ENCODE measurements around the gene MYRIP.

MYRIP gene

DNA sequence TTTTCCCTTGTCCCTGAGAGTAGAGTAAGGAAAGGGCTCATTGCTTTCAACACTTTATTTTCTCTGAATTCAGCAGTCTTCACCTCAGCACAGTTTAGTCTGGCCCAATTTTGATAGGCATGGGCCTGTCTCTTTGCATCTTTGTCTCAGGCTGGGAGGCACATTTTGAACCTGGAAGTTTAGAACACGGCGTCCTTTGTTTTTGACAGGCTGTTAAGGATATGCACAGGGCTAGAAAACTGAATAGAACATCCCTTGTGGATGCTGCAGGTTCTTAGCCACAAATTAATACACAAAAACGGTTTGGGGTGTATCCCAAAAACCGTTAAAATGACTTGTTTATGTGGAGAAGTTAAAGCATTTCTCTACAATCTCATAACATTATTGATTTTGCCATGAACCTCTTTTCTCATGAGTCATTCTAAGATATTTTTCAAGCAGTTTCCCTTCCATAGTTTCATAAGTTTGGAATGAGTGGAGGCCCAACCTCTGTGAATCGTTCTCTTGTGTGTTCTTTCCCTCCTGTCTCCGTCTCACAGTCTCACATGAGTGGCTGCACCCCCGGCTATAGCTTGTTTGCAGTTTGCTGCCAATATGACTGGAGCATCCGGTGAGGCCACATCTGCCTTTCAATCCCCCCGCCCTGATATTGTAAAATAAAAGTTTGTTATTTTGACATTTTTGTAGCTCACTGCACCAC lies 307.2 kb downstream of the MYRIP start:
- no peak overlapping the region for H3K4me3 ChIP-seq (ENCODE audit: low read depth, low read length)
- peak overlapping the region; percentile 15 for H3K27ac ChIP-seq
- no peaks in the 10 kb centered on the region for H3K36me3 ChIP-seq (replicated peaks)
- DNase-seq = peak; percentile 66
- TF ChIP-seq, protein P1, sequence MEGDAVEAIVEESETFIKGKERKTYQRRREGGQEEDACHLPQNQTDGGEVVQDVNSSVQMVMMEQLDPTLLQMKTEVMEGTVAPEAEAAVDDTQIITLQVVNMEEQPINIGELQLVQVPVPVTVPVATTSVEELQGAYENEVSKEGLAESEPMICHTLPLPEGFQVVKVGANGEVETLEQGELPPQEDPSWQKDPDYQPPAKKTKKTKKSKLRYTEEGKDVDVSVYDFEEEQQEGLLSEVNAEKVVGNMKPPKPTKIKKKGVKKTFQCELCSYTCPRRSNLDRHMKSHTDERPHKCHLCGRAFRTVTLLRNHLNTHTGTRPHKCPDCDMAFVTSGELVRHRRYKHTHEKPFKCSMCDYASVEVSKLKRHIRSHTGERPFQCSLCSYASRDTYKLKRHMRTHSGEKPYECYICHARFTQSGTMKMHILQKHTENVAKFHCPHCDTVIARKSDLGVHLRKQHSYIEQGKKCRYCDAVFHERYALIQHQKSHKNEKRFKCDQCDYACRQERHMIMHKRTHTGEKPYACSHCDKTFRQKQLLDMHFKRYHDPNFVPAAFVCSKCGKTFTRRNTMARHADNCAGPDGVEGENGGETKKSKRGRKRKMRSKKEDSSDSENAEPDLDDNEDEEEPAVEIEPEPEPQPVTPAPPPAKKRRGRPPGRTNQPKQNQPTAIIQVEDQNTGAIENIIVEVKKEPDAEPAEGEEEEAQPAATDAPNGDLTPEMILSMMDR (IDR thresholded peaks at IDR 0.05; ENCODE audit: low read depth, low read length, missing control alignments) = no peak
- H3K27me3 ChIP-seq (replicated peaks) = no peaks in the 10 kb centered on the region
- in situ Hi-C loops (cut with HindIII; ENCODE audit: low pct_ligation_motif_present, low sequenced_read_pairs) = no loop called here

DNA sequence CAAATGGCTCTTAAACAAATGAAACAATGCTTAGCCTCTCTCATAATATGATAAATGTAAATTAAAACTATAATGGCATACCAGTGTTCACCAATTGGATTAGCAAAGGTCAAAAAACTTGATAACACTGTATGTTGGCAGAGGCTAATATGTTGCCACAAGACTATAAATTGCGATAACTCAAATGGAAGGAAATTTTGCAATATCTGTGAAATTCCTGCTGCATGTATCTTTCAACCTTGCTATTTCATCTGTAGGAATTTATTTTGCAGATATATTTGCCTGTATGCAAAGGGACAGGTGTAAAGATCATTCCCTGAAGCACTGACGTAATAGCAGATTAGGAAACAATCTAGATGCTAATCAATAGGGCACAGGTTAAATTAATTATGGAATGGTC lies 308.7 kb downstream of the MYRIP start:
- in situ Hi-C loops (cut with HindIII; ENCODE audit: low pct_ligation_motif_present, low sequenced_read_pairs) = no loop called here
- DNase-seq = no peak
- TF ChIP-seq, protein P1 (IDR thresholded peaks at IDR 0.05; ENCODE audit: low read depth, low read length, missing control alignments) = no peak
- no peaks in the 10 kb centered on the region for H3K36me3 ChIP-seq (replicated peaks)
- no peak overlapping the region for H3K4me3 ChIP-seq (ENCODE audit: low read depth, low read length)
- no peak overlapping the region for H3K27ac ChIP-seq
- no peaks in the 10 kb centered on the region for H3K27me3 ChIP-seq (replicated peaks)

DNA sequence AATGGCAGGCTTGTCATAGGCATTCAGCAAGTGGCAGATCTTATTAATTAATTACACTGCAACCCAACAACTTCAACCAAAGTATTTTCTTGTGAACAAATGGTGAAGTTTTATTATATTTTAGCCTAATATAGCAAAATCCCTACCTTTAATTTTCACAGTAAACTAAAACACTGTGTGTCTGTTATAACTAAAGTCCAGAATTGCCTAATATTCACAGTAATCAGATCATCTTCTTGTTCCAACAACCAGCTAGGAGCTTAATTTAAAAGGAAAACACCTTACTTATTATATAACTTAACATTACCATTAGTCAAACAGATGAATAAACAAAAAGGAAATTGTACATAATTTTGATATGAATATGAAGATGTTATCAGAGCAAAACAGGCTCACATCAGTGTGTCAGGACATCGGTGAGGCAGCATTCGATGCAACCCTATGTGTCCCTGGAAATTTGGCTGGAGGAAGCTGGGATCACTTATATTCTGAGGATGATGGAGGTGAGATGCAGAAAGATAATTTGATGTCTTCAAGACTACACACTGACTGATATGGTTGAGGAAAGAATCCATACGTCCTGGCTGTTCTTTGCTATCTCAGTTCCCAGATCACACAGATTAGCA lies 310.8 kb downstream of the MYRIP start:
- Histone ChIP-seq H3K27me3 (replicated peaks) (no peaks in the 10 kb centered on the region), H3K27ac (peak overlapping the region; percentile 46), H3K36me3 (replicated peaks) (no peaks in the 10 kb centered on the region), H3K4me3 (ENCODE audit: low read depth, low read length) (no peak overlapping the region)
- no peak for DNase-seq
- in situ Hi-C loops (cut with HindIII; ENCODE audit: low pct_ligation_motif_present, low sequenced_read_pairs) = no loop called here
- TF ChIP-seq, protein P1 (IDR thresholded peaks at IDR 0.05; ENCODE audit: low read depth, low read length, missing control alignments) = no peak

DNA sequence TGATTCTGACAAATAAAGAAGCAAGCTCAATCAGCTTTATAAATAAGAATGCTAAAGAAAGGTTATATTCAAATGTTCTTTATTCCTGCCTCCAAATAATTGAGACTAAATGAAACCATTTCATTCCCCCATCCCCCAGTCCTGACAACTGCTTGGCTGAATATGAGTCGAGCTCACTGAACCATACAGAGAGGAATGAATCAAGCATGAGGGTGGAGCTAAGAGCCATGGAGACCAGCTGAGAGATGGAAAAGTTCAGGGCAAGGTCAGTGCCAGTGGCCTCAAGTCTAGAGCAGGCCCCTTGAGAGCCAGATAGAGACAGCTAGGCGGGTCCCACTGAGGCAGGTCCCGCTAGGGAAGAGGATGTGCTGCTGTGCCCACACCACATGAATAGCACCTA lies 311.4 kb downstream of the MYRIP start:
- in situ Hi-C loops (cut with HindIII; ENCODE audit: low pct_ligation_motif_present, low sequenced_read_pairs) = no loop called here
- peak; percentile 70 for DNase-seq
- Histone ChIP-seq H3K27ac (peak overlapping the region; percentile 46), H3K27me3 (replicated peaks) (no peaks in the 10 kb centered on the region), H3K4me3 (ENCODE audit: low read depth, low read length) (no peak overlapping the region), H3K36me3 (replicated peaks) (no peaks in the 10 kb centered on the region)
- TF ChIP-seq, protein P1 (IDR thresholded peaks at IDR 0.05; ENCODE audit: low read depth, low read length, missing control alignments) = no peak

DNA sequence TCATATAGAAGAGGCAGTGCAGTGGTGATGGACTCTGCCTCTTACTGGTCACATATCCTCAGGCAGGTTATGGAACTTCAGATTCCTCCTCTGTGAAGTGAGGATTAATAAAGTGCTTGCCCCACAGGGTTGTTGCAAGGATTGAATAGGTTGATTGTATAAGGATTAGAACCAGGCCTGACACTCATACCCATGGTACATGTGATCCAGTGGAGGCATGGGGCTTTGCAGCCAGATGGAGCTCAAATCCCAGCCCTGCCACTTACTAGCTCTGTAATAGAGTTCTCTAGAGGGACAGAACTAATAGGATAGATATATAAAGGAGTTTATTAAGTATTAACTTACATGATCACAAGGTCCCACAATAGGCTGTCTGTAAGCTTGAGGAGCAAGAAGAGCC lies 315.5 kb downstream of the MYRIP start:
- in situ Hi-C loops (cut with HindIII; ENCODE audit: low pct_ligation_motif_present, low sequenced_read_pairs) = no loop called here
- no peak for DNase-seq
- no peak overlapping the region for H3K4me3 ChIP-seq (ENCODE audit: low read depth, low read length)
- TF ChIP-seq, protein P1 (IDR thresholded peaks at IDR 0.05; ENCODE audit: low read depth, low read length, missing control alignments) = no peak
- H3K27me3 ChIP-seq (replicated peaks) = no peaks in the 10 kb centered on the region
- no peaks in the 10 kb centered on the region for H3K36me3 ChIP-seq (replicated peaks)
- H3K27ac ChIP-seq = no peak overlapping the region

All from brain microvascular endothelial cell (primary cell).